GM19023 (cell line): Measurements from ENCODE around the gene FBXW12.
"Not testable (repeated sequence)": the region's sequence is repeated elsewhere in the genome, so short reads cannot be mapped to it uniquely, and the experiment has no call there.

Source experiments
- ATAC-seq: cut with Tn5 transposase; IDR thresholded peaks from one replicate; pipeline ENCODE4 v1.9.1; 2021; ENCODE audit warnings: mild to moderate bottlenecking, moderate library complexity; ENCODE audit not compliant: unreplicated experiment

The FBXW12 gene

GRCh38 chr3:48372377-48372770 is 355 bp downstream of the FBXW12 start:
- ATAC-seq = no peak

- ATAC-seq = no peak
Observed at GRCh38 chr3:48372862-48373435, 930 bp downstream of the FBXW12 start.

GRCh38 chr3:48387634-48388033 is 15.6 kb downstream of the FBXW12 start:
- no peak for ATAC-seq

GRCh38 chr3:48388966-48389365 is 16.9 kb downstream of the FBXW12 start:
- ATAC-seq = no peak

- ATAC-seq = no peak
Observed at GRCh38 chr3:48394391-48394790, 22.4 kb downstream of the FBXW12 start.

GRCh38 chr3:48395714-48396113 is 23.7 kb downstream of the FBXW12 start:
- no peak for ATAC-seq

- ATAC-seq = no peak
Observed at GRCh38 chr3:48397767-48398681, 26.0 kb downstream of the FBXW12 start.

- no peak for ATAC-seq
Observed at GRCh38 chr3:48398701-48399386, 26.8 kb downstream of the FBXW12 start.

- no peak for ATAC-seq
Observed at GRCh38 chr3:48399387-48400172, 27.6 kb downstream of the FBXW12 start.

- ATAC-seq = no peak
Observed at GRCh38 chr3:48400824-48401433, 28.9 kb downstream of the FBXW12 start.

- not testable (repeated sequence) for ATAC-seq
Observed at GRCh38 chr3:48401434-48401901, 29.4 kb downstream of the FBXW12 start.

GRCh38 chr3:48402281-48402732 is 30.3 kb downstream of the FBXW12 start:
- no peak for ATAC-seq

GRCh38 chr3:48402907-48403306 is 30.9 kb downstream of the FBXW12 start:
- ATAC-seq = no peak

GRCh38 chr3:48403533-48404439 is 31.8 kb downstream of the FBXW12 start:
- no peak for ATAC-seq

- no peak for ATAC-seq
Observed at GRCh38 chr3:48404440-48405342, 32.7 kb downstream of the FBXW12 start.

- ATAC-seq = no peak
Observed at GRCh38 chr3:48405343-48405881, 33.4 kb downstream of the FBXW12 start.

GRCh38 chr3:48405971-48406370 is 34.0 kb downstream of the FBXW12 start:
- no peak for ATAC-seq
